PC-9 (cell line): ENCODE measurements around the gene FTO.

Experiments used
- EZH2 ChIP-seq: fragments of 200-600 bp; sonication (generic); IDR thresholded peaks from 2 replicates; pipeline ENCODE4 v1.8.0; 2017; ENCODE audit warnings: antibody characterized with exemption, low read depth
- TF ChIP-seq, protein P1 (sequence below): fragments of 200-600 bp; sonication (generic); conservative IDR thresholded peaks from 2 replicates; pipeline ENCODE4 v1.6.1; 2017; ENCODE audit warnings: mixed run types, antibody characterized with exemption, mild to moderate bottlenecking, moderate library complexity

DNA sequence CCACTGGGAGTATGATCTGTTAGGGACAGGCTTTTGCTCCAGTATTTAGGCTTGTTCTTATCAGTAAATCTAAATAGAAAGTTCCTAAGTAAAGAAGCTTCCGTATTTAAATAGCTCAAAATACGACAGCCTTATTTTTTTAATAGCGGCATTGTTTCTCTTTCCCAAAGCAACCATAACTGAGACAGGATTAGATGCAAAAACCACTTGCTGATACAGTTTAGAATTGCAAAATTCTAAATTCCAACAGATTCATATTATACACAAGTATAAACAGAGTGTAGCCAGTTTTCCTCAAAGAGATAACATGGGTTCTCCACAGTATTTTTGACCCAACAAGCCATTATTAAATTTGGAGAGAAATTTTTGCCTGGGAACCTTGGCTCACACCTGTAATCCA lies 276.7 kb downstream of the FTO start:
- TF ChIP-seq, protein P1, sequence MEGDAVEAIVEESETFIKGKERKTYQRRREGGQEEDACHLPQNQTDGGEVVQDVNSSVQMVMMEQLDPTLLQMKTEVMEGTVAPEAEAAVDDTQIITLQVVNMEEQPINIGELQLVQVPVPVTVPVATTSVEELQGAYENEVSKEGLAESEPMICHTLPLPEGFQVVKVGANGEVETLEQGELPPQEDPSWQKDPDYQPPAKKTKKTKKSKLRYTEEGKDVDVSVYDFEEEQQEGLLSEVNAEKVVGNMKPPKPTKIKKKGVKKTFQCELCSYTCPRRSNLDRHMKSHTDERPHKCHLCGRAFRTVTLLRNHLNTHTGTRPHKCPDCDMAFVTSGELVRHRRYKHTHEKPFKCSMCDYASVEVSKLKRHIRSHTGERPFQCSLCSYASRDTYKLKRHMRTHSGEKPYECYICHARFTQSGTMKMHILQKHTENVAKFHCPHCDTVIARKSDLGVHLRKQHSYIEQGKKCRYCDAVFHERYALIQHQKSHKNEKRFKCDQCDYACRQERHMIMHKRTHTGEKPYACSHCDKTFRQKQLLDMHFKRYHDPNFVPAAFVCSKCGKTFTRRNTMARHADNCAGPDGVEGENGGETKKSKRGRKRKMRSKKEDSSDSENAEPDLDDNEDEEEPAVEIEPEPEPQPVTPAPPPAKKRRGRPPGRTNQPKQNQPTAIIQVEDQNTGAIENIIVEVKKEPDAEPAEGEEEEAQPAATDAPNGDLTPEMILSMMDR = no peak
- no peak for TF ChIP-seq EZH2
